SK-N-SH (cell line): ENCODE data around the gene DEXI. TPM values are rescaled to one million over a fixed set of nuclear protein-coding genes. Genes with fewer than 3 reads are reported as not detected.

Experiments used
- CTCF ChIA-PET: fragments of 300-600, 350-600 bp; formaldehyde crosslinking; extraction: SDS; loops from one replicate; lab custom pipeline; 2021; lab: Yijun Ruan, JAX
- POLR2A ChIA-PET: fragments of 350-600 bp; sonication (Branson Sonifier 250); formaldehyde crosslinking; extraction: SDS; loops from one replicate; lab custom pipeline; 2020; ENCODE audit warnings: antibody characterized with exemption, inconsistent platforms; lab: Yijun Ruan, JAX
- DNase-seq: peaks from one replicate; pipeline ENCODE4 v3.0.0; 2012
- H2AFZ ChIP-seq: fragments of 200-600 bp; sonication (generic); 2 replicates; pipeline ENCODE4 v1.8.1; 2016; ENCODE audit warnings: antibody characterized with exemption, mild to moderate bottlenecking, low read depth
- H3F3A ChIP-seq: fragments of 200-600 bp; sonication (generic); replicated peaks from 2 replicates; pipeline ENCODE3; 2016; ENCODE audit warnings: antibody characterized with exemption, mild to moderate bottlenecking; ENCODE audit not compliant: insufficient read depth
- H3K27ac ChIP-seq, 2 experiments: fragments of 200-500 bp in 1 of 2; fragments of 200-600 bp in 1 of 2; sonication (Bioruptor generic) in 1 of 2; sonication (generic), shearing (Covaris generic) in 1 of 2; 2 replicates each; pipeline versions ENCODE4 v1.5.1 to v1.6.1; 2014 to 2016; ENCODE audit warnings: low read depth in 2 of 2, inconsistent platforms in 1 of 2, low read length in 1 of 2, mild to moderate bottlenecking in 1 of 2, mixed read lengths in 1 of 2
- H3K27me3 ChIP-seq: fragments of 200-600 bp; sonication (generic), shearing (Covaris generic); 2 replicates; pipeline ENCODE4 v1.6.1; 2016; ENCODE audit warnings: mixed run types; ENCODE audit not compliant: insufficient read depth
- H3K36me3 ChIP-seq, 2 experiments: fragments of 200-500 bp in 1 of 2; fragments of 200-600 bp in 1 of 2; sonication (Bioruptor generic) in 1 of 2; sonication (generic) in 1 of 2; replicated peaks in 1 of 2; 2 replicates each; pipeline versions ENCODE3 to v1.5.1; 2014 to 2016; ENCODE audit warnings: low read length in 1 of 2, mild to moderate bottlenecking in 1 of 2; ENCODE audit not compliant: insufficient read depth in 2 of 2, control insufficient read depth in 1 of 2
- H3K4me1 ChIP-seq, 2 experiments: fragments of 200-500 bp in 1 of 2; fragments of 200-600 bp in 1 of 2; sonication (Bioruptor generic) in 1 of 2; sonication (generic), shearing (Covaris generic) in 1 of 2; 2 replicates each; pipeline versions ENCODE4 v1.5.1 to v1.6.1; 2014 to 2016; ENCODE audit warnings: low read depth in 1 of 2, low read length in 1 of 2, mixed run types in 1 of 2; ENCODE audit not compliant: insufficient read depth in 2 of 2, control insufficient read depth in 1 of 2
- H3K4me2 ChIP-seq: fragments of 200-600 bp; sonication (generic), shearing (Covaris generic); 2 replicates; pipeline ENCODE4 v1.6.1; 2017; ENCODE audit warnings: mixed run types
- H3K4me3 ChIP-seq, 2 experiments: fragments of 200-500 bp in 1 of 2; fragments of 200-600 bp in 1 of 2; sonication (Bioruptor generic) in 1 of 2; sonication (generic), shearing (Covaris generic) in 1 of 2; 2 replicates each; pipeline versions ENCODE4 v1.5.1 to v1.8.1; 2014 to 2016; ENCODE audit warnings: low read depth in 2 of 2, inconsistent platforms in 1 of 2, low read length in 1 of 2, mild to moderate bottlenecking in 1 of 2, mixed read lengths in 1 of 2, moderate library complexity in 1 of 2
- H3K79me2 ChIP-seq: fragments of 200-600 bp; sonication (generic); 2 replicates; pipeline ENCODE4 v1.8.1; 2017; ENCODE audit warnings: mild to moderate bottlenecking; ENCODE audit not compliant: insufficient read depth
- H3K9ac ChIP-seq: fragments of 200-600 bp; sonication (generic); 2 replicates; pipeline ENCODE4 v1.6.1; 2017; ENCODE audit warnings: mixed run types
- H3K9me2 ChIP-seq: fragments of 200-600 bp; sonication (generic); 2 replicates; pipeline ENCODE4 v1.6.1; 2017; ENCODE audit warnings: mixed run types
- H3K9me3 ChIP-seq: fragments of 200-600 bp; sonication (generic); 2 replicates; pipeline ENCODE4 v1.6.1; 2017; ENCODE audit warnings: mixed run types, mild to moderate bottlenecking, moderate library complexity
- H4K20me1 ChIP-seq: fragments of 200-600 bp; sonication (generic); 2 replicates; pipeline ENCODE4 v1.6.1; 2017; ENCODE audit warnings: mild to moderate bottlenecking, mixed run types; ENCODE audit not compliant: insufficient read depth
- CHD2 ChIP-seq: fragments of 150-350 bp; IDR thresholded peaks from 2 replicates; pipeline ENCODE4 v1.6.1; 2018; ENCODE audit warnings: low read length; ENCODE audit not compliant: partially characterized antibody
- ELF1 ChIP-seq: IDR thresholded peaks from 2 replicates; pipeline ENCODE4 v1.4.0; 2012
- EP300 ChIP-seq, 2 experiments: IDR thresholded peaks; 2 replicates each; pipeline versions ENCODE4 v1.4.0 to v1.6.1; 2012; ENCODE audit warnings: borderline replicate concordance in 1 of 2, low read depth in 1 of 2, low read length in 1 of 2
- FOSL2 ChIP-seq: IDR thresholded peaks from 2 replicates; pipeline ENCODE4 v1.4.0; 2012; ENCODE audit warnings: low read depth, mild to moderate bottlenecking, moderate library complexity, borderline replicate concordance
- FOXJ3 ChIP-seq: sonication (generic); formaldehyde crosslinking; IDR thresholded peaks from 2 replicates; pipeline ENCODE4 v1.5.1; 2020; ENCODE audit warnings: mild to moderate bottlenecking, missing genetic modification reagents
- JUND ChIP-seq: IDR thresholded peaks from 2 replicates; pipeline ENCODE4 v1.4.0; 2012
- MXI1 ChIP-seq: IDR thresholded peaks from 2 replicates; pipeline ENCODE4 v1.6.1; 2012; ENCODE audit warnings: mild to moderate bottlenecking, low read depth, low read length, improper control_type of control experiment
- NRF1 ChIP-seq: IDR thresholded peaks from 2 replicates; pipeline ENCODE4 v1.6.1; 2012; ENCODE audit warnings: low read depth, mild to moderate bottlenecking, low read length
- PBX3 ChIP-seq: IDR thresholded peaks from 2 replicates; pipeline ENCODE4; 2012
- RAD21 ChIP-seq: IDR thresholded peaks from 2 replicates; pipeline ENCODE4 v1.6.1; 2012; ENCODE audit warnings: mild to moderate bottlenecking, low read length
- RCOR1 ChIP-seq: fragments of 150-350 bp; IDR thresholded peaks from 2 replicates; pipeline ENCODE4 v1.6.1; 2017; ENCODE audit warnings: antibody characterized with exemption, low read length
- REST ChIP-seq: IDR thresholded peaks from 2 replicates; pipeline ENCODE4 v1.6.1; 2012; ENCODE audit warnings: mild to moderate bottlenecking, low read depth, low read length, moderate library complexity
- RFX5 ChIP-seq: IDR thresholded peaks from 2 replicates; pipeline ENCODE4 v1.6.1; 2012; ENCODE audit warnings: mild to moderate bottlenecking, improper control_type of control experiment, low read length
- SIN3A ChIP-seq: IDR thresholded peaks from 2 replicates; pipeline ENCODE4 v1.6.1; 2012; ENCODE audit warnings: low read depth, mild to moderate bottlenecking, low read length, moderate library complexity, borderline replicate concordance
- SMC3 ChIP-seq: IDR thresholded peaks from 2 replicates; pipeline ENCODE4 v1.6.1; 2012; ENCODE audit warnings: low read depth, low read length, improper control_type of control experiment
- TAF1 ChIP-seq: IDR thresholded peaks from 2 replicates; pipeline ENCODE4 v1.6.1; 2012; ENCODE audit warnings: low read depth, mild to moderate bottlenecking, low read length, moderate library complexity, borderline replicate concordance
- USF2 ChIP-seq: fragments of 150-350 bp; IDR thresholded peaks from 2 replicates; pipeline ENCODE4 v1.6.1; 2017; ENCODE audit warnings: antibody characterized with exemption, low read length, low read depth, borderline replicate concordance
- WGBS: methylation state at CpG from one replicate; pipeline ENCODE4 v1.1.6; 2017; ENCODE audit warnings: low lambda C conversion rate; 5-methylcytosine and 5-hydroxymethylcytosine counted together
- polyA plus RNA-seq, 3 experiments: library from polyadenylated mRNA; depleted of rRNA; stranded (reverse); fragments of >200 nt; gene quantifications; 2 replicates each; pipeline ENCODE4 v1.2.3, GENCODE V29; 2012
- TF ChIP-seq, protein P1 (sequence below): IDR thresholded peaks from 2 replicates; pipeline ENCODE4 v1.4.0; 2012; ENCODE audit warnings: low read depth
- TF ChIP-seq, protein P2 (sequence below): fragments of 150-350 bp; IDR thresholded peaks from 2 replicates; pipeline ENCODE4 v1.6.1; 2016; ENCODE audit warnings: mild to moderate bottlenecking, low read depth, low read length

Gene DEXI
- polyA plus RNA-seq, 1 of the 3 experiments (the other 2 are of a cell fraction) = 55.5 TPM

DNA sequence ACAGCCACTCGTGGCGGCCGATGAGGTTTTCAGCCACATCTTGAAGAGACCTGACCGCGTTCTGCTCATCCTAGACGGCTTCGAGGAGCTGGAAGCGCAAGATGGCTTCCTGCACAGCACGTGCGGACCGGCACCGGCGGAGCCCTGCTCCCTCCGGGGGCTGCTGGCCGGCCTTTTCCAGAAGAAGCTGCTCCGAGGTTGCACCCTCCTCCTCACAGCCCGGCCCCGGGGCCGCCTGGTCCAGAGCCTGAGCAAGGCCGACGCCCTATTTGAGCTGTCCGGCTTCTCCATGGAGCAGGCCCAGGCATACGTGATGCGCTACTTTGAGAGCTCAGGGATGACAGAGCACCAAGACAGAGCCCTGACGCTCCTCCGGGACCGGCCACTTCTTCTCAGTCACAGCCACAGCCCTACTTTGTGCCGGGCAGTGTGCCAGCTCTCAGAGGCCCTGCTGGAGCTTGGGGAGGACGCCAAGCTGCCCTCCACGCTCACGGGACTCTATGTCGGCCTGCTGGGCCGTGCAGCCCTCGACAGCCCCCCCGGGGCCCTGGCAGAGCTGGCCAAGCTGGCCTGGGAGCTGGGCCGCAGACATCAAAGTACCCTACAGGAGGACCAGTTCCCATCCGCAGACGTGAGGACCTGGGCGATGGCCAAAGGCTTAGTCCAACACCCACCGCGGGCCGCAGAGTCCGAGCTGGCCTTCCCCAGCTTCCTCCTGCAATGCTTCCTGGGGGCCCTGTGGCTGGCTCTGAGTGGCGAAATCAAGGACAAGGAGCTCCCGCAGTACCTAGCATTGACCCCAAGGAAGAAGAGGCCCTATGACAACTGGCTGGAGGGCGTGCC lies 35.1 kb downstream of the DEXI start:
- POLR2A ChIA-PET = no interaction called here
- no peaks in the 10 kb centered on the region for H3K9me3 ChIP-seq
- peak; percentile 33 for DNase-seq
- TF ChIP-seq, protein P1, sequence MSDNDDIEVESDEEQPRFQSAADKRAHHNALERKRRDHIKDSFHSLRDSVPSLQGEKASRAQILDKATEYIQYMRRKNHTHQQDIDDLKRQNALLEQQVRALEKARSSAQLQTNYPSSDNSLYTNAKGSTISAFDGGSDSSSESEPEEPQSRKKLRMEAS = no peak
- TF ChIP-seq RAD21 = no peak
- TF ChIP-seq MXI1 = no peak
- TF ChIP-seq FOSL2 = no peak
- TF ChIP-seq, all 33 proteins: peak for 0
- H3K4me2 ChIP-seq = no peak overlapping the region
- H3K4me3 ChIP-seq = no peak overlapping the region
- no peak overlapping the region for H3K27ac ChIP-seq
- H4K20me1 ChIP-seq = no peaks in the 10 kb centered on the region
- no peaks in the 10 kb centered on the region for H3K36me3 ChIP-seq
- 78% methylated on average over 24 of the region's 46 CpGs for WGBS
- H3K27me3 ChIP-seq = 0 out of 2 replicates have a peak, but pooled peaks cover 6% of the 10 kb centered on the region
- H3K9me2 ChIP-seq = no peaks in the 10 kb centered on the region
- CTCF ChIA-PET = interaction anchor here (1.0 to 1.4 kb wide), 4 partner anchors 12 to 650 kb away, joined by 3 to 7 read pairs (median 3); no protein-coding TSS in a partner anchor
- no peaks in the 10 kb centered on the region for H3K79me2 ChIP-seq
- no peak overlapping the region for H3K9ac ChIP-seq
- no peaks in the 10 kb centered on the region for H3K4me1 ChIP-seq
- no peak overlapping the region for H2AFZ ChIP-seq
- H3F3A ChIP-seq = no peaks in the 10 kb centered on the region

- ChIA-PET CTCF (interaction anchor here (1.0 to 1.5 kb wide), 5 partner anchors 12 to 649 kb away, joined by 3 to 7 read pairs (median 3); no protein-coding TSS in a partner anchor), POLR2A (no interaction called here)
- Histone ChIP-seq H3K9me3 (no peaks in the 10 kb centered on the region), H3K9ac (no peak overlapping the region), H3K4me2 (no peak overlapping the region), H3K36me3 (no peaks in the 10 kb centered on the region), H3K27ac (no peak overlapping the region), H3K4me1 (no peaks in the 10 kb centered on the region), H4K20me1 (no peaks in the 10 kb centered on the region), H3K4me3 (no peak overlapping the region), H3K27me3 (0 out of 2 replicates have a peak, but pooled peaks cover 6% of the 10 kb centered on the region), H3K9me2 (no peaks in the 10 kb centered on the region), H3K79me2 (no peaks in the 10 kb centered on the region), H2AFZ (no peak overlapping the region), H3F3A (no peaks in the 10 kb centered on the region)
- no peak for DNase-seq
- WGBS = 75% methylated on average over 7 of the region's 19 CpGs
- TF ChIP-seq RFX5 = no peak
- TF ChIP-seq EP300 (IDR thresholded peaks at IDR 0.05; ENCODE audit: borderline replicate concordance in 1 of 2, low read depth in 1 of 2, low read length in 1 of 2) = no peak
- TF ChIP-seq REST = no peak
- no peak for TF ChIP-seq MXI1
- no peak for TF ChIP-seq JUND
- TF ChIP-seq SIN3A = no peak
- TF ChIP-seq FOSL2 = no peak
- TF ChIP-seq, protein P2, sequence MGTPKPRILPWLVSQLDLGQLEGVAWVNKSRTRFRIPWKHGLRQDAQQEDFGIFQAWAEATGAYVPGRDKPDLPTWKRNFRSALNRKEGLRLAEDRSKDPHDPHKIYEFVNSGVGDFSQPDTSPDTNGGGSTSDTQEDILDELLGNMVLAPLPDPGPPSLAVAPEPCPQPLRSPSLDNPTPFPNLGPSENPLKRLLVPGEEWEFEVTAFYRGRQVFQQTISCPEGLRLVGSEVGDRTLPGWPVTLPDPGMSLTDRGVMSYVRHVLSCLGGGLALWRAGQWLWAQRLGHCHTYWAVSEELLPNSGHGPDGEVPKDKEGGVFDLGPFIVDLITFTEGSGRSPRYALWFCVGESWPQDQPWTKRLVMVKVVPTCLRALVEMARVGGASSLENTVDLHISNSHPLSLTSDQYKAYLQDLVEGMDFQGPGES = no peak
- no peak for TF ChIP-seq CHD2
- no peak for TF ChIP-seq USF2
- TF ChIP-seq ELF1 = no peak
- no peak for TF ChIP-seq FOXJ3 (CRISPR knock-in tag)
- no peak for TF ChIP-seq TAF1
- TF ChIP-seq SMC3 = no peak
- no peak for TF ChIP-seq PBX3
- no peak for TF ChIP-seq RCOR1
- no peak for TF ChIP-seq NRF1
Observed at GRCh38 chr16:10906482-10906881, 35.8 kb downstream of the DEXI start.
